Umbilical cord (tissue), 2 donors: ENCODE results near the gene ERGIC1. TPM values are rescaled to one million over a fixed set of nuclear protein-coding genes. Genes with fewer than 3 reads are reported as not detected.
A peak's percentile ranks its signal among the peaks of the same experiment; 100 is the strongest.
"Not testable (repeated sequence)": the region's sequence is repeated elsewhere in the genome, so short reads cannot be mapped to it uniquely, and the experiment has no call there.

Experiments
- DNase-seq: peaks from one replicate; pipeline ENCODE4 v3.0.0-alpha.2; 2015; ENCODE audit warnings: low spot score
- total RNA-seq: library from RNA; depleted of rRNA; stranded (reverse); fragments of >200 nt; gene quantifications from one replicate; pipeline ENCODE4 v1.2.3, GENCODE V29; 2014; ENCODE audit warnings: low replicate concordance; ENCODE audit not compliant: insufficient read depth

Gene ERGIC1, protein sequence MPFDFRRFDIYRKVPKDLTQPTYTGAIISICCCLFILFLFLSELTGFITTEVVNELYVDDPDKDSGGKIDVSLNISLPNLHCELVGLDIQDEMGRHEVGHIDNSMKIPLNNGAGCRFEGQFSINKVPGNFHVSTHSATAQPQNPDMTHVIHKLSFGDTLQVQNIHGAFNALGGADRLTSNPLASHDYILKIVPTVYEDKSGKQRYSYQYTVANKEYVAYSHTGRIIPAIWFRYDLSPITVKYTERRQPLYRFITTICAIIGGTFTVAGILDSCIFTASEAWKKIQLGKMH
- 42.1 TPM for total RNA-seq

DNA sequence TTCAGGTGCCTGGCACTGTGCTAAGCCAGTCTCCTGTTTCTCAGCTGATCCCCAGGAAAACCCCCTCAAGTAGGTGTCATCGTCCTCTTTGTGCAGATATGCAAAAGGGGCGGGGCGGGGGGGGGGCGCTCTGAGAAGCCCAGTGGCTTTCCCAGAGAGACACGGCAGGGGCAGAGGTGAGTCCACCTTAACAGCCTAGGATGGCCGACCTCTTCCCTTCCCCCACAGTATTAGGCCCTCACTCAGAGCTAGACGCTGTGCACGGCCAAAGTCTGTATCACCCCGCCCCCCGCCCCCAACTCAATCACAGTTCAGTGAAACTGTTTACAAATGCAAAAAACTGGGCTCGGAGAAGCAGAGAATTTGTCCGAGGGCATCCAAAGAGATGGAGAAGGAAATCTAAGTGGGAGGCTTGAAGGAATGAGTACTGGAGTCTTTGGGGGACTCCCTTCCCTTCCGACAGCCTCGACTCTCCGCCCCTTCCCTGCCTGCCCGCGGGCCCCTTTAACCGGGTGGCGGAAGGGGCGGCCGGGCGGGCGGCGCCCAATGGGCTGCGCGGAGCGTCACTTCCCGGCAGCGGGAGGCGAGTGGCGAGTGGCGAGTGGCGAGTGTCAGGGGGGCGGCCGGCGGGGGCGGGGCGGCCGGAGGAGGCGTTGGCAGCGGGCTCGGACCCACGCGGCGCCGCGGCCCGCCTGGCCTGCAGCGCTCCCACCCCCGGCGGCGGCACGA lies at the start of gene ERGIC1:
ERGIC1 (plus strand) TSS at position 566 of the 729 bp plus-strand sequence; CDS start at position 729, 163 bp downstream.
- peak; percentile 77 for DNase-seq

DNA sequence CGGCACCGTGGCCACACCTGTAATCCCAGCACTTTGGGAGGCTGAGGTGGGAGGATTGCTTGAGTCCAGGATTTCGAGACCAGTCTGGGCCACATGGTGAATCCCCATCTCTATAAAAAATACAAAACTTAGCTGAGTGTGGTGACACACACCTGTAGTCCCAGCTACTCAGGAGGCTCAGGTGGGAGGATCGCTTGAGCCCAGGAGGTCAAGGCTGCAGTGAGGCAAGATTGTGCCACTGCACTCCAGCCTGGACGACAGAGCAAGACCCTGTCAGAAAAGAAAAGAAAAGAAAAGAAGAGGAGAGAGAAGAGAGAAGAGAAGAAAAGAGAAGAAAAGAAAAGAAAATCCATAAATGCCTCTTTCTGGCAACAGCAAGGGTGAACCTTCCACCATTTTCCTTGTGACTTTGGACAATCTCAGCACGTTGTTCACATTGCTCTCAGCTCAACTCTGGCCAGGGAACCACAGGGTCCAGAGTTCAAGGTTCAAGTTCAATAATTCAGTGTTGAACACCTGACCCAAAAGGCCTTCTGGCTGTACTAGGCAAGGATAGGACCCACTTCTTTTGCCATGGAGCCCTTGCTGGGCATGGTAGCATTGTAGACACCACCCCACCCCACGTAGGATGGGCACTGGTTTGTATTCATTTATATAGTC lies 48.5 kb upstream of the ERGIC1 start:
- no peak for DNase-seq

DNA sequence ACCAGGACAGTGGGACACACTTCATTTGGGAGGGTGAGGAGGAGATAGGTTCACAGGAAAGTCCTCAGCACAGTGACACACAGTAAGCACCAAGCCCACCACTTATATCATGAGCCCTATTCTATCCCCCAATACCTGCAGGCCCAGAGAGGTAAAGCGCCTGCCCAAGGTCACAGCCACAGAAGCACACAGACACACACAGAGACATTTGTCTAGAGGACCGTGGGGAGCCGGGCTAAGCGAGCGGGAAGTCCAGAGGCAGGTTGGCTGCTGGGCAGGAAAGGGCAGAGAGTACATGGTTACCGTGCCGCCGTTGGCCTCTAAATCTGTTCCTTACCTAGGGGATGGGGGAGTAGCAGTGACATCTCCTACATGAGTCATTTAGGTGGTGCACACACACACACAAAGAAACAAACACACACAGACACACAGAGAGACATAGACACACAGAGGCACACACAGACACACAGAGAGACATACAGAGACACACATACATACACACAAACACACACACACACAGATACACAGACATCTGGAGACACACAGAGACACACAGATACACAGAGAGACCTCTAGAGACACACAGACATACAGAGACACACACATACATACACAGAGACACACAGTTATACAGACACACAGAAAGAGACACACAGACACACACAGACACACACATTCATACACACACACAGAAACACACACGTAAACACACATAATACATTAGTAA lies 47.2 kb upstream of the ERGIC1 start:
- DNase-seq = no peak

DNA sequence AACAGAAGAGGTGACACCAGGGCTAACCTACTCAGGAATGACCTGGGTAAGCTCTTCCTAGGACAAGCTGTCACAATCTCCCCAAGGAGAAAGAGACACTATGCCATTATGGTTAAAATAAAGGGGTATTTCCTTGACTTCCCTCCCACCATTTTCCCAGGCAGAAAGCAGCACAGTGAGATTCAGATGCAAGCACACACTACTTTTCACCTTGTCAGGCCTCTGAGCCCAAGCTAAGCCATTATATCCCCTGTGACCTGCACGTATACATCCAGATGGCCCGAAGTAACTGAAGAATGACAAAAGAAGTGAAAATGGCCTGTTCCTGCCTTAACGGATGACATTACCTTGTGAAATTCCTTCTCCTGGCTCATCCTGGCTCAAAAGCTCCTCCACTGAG lies 46.5 kb upstream of the ERGIC1 start:
- DNase-seq = not testable (repeated sequence)

DNA sequence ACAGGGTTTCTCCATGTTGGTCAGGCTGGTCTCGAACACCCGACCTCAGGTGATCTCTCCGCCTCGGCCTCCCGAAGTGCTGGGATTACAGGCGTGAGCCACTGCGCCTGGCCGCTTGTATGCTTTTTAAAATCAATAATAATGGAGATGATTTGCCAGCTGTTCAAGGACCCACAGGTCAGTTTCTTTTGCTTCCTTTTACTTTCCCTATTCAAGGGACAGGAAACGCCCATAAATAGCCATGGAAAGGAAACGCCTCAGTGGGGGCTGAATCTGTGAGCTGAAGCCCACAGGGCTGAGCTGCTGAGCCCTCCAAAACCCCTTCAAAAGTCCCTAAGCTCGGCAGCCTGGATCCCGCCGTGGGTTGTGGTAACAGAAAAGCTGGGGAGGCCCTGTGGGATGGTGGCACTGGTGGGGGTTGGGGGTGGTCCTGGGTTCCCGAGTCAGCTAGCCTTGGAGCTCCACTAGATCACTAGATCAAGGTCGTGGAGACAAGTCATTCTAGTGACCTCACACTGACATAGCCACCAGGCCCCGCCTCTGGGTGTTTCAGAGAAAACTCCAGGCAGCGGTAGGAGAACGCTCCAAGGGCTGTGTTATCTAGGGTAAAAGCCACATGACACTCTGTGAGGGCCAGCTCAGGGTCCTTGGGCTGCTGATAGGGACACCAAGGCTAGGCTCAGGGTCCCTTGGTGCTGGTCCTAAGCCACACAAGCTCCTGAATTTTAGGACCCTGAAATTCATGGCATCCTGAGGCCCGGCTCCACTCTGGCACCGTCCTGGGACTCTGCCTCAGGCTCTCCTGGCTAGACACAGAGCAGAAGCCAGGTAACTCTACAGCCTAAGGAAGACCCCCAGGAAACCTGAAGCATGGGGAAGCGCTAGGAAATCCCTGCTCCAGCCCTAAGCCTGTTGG lies 45.0 kb upstream of the ERGIC1 start:
- peak; percentile 69 for DNase-seq

DNA sequence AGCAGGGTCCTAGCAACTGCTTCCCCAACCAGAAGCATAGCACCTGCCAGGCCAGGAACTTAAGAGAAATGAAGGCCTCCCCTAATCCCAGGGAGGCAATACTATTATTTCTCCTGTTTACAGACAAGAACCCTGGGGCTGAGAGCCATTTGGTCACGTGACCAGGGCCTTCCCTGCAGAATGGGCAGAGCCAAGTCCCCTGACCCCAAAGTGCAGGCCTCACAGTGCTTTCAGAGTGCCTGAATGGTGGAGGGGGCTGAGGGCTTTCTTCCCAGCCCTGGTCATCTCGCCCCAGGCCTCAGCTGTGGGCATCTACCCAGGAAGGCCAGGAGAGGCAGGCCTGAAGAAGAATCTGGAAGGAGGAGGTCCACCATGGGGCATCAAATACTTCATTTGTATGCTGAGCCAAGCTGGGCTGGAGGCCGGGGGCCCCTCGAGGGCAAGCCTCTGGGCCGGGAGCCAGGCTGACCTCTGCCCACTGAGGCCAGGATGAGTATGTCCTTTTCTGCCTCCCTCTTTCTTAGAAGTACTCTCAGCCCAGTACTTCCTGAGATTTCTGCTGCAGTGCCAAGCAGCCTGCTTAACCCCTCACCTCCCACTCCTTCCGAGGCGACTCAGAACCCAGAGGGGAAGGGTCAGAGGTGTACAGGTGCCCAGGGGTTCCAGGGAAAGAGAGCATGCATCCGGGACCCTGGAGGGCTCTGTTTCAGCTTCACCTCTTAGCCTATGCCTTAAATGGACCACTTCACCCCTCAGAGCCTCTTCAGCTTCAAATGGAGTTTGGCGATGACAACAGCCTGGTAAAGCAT lies 44.2 kb upstream of the ERGIC1 start:
- DNase-seq = no peak

DNA sequence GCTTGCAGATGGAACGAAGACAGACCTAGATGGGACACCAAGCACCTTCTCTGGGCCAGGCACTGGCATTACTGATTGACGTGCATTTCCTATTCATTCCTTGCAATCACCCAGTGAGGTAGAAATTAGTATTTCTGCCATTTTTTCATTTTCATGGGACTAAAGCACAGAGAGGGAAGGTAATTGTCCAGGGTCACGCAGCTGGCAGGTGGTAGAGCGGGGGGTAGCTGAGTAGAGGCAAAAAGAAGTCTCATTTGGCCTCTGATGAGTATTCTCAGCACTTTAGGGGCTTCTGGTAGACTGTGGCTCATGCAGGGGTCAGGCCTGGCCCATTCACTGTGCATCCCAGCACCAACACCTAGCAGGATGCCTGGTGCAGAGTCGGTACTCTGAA lies 43.6 kb upstream of the ERGIC1 start:
- DNase-seq = no peak

DNA sequence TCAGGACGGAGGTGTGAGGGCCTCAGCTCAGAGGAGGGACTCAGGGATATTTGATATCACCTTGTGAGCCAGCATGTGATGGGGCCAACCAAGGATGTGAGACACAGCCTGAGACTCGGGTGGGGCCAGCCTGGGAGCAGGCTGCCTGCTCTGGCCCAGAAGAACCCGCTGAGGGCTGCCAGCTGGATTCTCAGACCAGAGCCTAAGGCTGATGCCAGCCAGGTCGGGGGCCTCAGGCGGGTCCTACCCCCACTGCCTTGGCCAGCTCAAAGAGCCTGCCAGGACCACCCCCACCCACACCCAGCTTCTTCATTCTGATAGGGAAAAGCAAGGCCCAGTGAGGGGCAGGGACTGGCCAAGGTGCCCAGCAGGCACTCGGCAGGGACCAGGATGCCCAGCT lies 42.8 kb upstream of the ERGIC1 start:
- DNase-seq = no peak

DNA sequence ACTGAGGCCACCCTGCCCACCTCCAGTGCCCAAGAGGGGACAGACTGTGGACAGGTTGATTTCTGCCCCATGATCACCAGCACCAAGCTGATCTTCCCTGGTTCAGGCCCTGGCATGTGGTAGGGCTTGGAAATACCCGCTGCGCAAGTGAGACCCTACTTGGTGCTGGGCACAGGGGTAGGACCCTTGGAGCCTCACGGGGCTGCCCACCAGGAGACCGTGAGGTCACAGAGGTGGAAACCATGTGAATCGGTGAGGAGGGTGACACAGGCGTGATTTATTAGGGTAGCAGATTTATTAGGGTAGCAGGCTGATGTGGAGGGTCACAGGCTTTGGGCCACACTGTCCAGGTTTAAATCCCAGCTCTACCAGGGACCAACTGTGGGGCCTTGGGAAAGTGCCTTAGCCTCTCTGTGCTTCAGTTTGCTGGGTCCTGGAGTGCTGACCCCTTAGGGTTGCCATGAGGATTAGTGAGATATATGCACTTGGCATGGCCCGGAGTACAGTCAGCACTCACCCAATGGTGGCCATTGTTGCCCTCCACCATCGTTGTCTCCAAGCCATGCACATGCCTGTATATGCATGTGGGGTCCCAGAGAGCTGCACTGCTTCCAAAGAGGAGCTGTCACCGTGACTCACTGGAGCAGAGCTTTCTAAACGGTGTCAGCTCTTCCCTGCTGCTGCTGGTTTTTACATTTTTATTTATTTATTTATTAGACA lies 42.2 kb upstream of the ERGIC1 start:
- DNase-seq = no peak

DNA sequence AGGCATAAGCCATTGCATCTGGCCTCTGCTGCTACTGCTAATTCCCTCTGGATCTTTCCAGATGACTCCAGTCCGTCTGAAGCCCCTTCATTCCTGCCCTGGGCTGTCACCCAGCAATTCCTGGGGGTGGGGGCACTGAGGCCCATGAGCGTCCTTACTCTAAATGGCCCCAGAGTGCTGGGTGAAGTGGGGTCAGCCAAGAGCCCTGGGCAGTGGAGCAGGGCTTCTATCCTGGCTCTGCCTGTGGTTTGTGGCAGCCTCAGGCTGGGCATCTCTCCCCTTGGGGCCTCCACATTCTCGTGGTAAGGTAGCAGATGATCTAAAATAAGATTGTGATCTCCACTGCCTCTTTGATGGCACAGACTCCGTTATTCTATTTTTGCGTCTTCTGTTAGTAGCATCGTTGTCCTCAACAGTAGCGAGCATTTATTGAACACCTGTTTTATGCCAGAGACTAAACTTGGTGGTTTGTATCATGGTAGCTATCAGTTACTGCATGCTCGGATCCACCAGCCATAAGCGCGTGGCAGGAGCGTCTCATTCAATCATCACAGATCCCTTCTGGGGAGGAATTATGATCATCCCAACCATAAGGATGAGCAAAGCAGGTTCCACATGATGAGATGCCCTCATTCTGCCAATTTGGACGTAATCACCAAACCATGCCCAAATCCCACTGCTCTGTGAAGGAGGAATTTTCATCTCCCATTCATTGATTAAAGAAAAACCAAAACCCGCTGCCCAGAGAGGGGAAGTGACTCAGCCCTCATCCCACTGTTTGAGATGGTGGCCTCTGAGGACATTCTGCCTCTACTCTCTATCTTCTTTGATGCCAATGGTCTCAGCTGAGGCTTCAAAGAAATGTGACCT lies 41.1 kb upstream of the ERGIC1 start:
- DNase-seq = peak; percentile 83

DNA sequence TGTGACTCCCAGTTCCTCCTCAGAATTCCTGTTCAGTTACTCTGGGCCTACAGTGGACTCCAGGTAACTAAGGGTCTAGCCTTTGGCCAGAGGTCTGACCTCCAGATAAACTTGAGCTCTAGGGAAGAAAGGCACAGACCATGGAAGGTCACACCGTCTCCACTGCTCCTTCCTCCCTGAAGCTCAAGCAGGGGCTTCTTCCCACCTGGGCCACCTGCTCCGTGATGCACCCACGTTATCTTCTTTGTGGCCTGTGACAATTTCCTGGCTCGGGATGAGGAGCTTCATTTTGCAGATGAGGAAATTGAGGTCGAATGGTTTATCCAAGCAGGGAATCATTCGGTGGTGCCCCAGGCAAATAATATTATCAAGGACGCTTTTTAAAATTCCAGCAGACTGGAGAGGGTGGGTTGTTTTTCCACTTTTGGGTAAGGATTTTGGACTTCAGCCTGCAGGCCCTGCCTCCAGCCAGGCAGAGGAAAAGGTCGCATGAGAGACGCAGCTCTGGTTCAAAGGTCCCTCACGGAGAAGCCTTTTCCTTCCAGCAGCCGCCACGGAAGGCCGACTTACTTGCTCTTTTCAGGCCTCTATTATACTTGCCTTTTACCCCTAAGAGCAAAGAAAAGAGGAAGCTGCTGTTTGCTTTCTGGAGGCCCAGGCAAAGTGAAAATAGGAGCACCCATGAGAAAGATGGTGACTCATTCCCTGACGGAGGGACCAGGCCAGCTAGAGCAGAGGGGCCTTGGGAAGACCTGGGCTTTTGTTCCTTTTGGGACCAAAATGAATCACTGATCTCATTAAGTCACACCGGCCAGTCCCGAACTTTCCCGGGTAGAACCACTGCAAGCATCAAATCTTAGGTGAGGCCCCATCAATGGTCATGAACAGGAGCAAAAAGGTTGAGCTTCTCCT lies 40.2 kb upstream of the ERGIC1 start:
- no peak for DNase-seq

DNA sequence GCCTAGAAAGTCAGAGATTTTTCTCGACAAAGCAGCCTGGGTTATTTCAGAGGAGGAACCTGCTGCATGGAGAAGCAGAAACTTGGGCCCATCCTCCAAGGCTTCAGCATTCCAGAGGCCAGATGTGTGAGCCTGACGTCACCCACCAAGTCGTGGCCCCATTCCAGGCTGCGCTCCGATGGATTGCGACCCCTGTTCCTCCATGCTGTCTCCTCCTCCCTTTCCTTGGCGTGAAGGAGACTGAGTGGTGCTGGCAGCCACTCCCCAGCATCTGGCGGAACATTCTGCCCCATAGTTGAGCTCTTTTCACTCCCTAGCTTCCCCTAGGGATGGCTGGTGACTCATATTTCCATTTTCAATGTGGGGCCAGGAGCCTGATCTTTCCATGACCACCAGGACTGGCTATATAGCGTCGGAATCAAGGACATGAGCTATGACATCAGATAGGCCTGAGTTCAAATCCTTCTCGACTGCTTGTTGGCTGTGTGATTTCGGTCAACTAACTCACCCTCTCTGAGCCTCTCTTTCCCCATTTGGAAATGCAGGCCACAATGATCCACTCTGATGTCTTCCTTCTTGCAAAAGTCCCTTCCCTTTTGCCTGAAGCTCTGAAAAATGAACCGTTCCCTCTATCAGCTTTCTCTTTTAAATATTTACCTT lies 38.6 kb upstream of the ERGIC1 start:
- peak; percentile 94 for DNase-seq

DNA sequence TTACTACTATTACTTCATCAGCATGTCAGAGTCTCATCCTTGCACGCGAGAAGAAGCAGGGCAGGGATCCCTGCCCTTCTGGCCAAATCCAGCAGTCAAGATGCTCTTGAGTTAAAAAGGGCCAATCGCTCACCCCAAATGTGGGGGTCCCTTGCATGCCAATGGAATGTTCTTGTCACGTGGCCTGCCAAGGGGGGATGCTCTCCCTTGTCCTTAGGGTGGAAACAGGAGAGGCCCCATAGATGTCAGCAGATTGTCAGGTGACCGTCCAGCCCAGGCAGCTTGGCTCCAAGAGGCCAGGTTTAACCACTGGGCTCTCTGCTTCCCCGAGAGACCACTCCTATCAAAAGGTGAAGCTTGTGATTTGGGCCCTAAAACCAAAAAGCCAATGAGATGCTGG lies 37.7 kb upstream of the ERGIC1 start:
- no peak for DNase-seq

DNA sequence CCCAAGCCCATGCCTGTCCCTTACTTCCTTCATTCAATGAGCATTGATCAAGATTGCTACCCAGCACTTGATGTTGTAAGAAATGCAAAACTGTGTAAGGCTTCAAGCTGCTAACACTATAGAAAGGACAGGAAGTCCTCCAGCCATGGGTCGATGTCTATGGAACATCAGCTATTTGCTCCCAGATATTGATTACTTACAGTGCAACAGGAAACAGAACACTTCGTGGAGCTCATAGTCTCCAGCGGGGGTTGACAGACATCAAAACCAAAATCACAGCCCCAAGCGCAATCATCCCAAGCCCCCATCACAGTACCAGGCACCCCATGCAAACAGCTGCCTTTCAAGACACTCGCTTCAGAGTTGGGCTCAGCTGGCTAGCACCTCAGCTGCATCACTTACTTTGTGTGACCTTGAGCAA lies 36.3 kb upstream of the ERGIC1 start:
- no peak for DNase-seq

DNA sequence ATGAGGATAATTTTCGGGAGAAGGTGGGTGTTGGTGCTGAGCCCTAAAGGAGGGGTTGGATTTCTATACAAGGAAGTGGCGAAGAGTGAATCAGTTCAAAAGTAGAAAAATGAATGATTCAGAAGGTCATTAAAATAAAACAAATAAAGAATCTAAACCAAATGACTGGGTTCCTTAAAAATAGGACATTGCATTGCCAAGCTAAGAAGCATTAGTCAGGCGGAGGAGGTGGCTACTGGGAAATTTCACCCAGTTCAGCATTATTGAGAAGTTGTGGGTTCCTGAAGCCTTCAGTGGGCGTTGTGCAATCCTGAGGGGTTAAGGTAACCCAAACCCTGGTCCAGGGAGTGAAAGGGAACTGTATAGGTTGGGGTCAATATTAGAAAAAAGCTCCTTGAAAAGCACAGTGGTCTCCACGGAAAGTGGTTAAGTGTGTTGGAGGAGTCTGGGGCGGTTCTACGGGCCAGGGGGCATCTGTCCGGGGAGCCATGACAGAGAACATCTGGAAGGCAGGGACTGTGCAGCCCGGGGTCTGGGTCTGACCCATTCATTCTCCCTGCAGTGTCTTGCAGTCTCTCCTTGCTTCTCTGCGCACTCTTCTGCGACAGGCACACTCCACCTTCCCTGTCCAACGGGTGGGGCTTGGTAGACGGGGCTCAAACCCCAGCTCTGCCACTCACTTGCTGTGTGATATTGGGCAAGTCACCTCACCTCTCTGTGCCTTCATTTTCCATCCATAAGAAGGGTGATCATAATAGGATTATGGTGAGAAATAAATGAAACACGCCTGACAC lies 35.4 kb upstream of the ERGIC1 start:
- no peak for DNase-seq

DNA sequence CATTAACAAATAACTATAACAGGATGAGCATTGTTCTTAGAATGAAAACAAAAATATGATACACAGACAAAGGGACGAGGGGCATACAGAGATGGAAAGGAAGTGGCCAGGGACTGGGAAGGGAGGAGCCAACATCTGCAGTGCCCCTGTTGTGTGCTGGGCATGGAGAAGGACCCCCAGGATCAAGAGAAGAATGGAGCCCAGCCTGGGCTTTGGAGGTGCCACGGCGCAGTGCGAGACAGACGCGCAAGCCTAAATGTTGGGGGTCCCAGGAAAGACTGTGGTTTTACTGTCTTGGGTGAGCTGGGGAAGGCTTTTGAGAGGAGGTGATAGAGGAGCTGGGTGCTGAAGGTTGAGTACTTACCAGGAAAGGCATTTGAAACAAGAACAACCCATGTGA lies 34.6 kb upstream of the ERGIC1 start:
- no peak for DNase-seq
